ENCODE measurements around the gene GRM7.

The GRM7 gene

GRCh38 chr3:7112523-7113056 is 251.7 kb downstream of the GRM7 start:
- no peak overlapping the region for H3K4me3 ChIP-seq
- no peak overlapping the region for H3K27ac ChIP-seq
- no peak for TF ChIP-seq CTCF (IDR thresholded peaks at IDR 0.05)
- no peak for DNase-seq (ENCODE audit: low spot score)

- no peak for TF ChIP-seq CTCF (IDR thresholded peaks at IDR 0.05)
- H3K4me3 ChIP-seq: no peak overlapping the region
- H3K27ac ChIP-seq: no peak overlapping the region
- no peak for DNase-seq (ENCODE audit: low spot score)
Measured at GRCh38 chr3:7144697-7145308, 283.9 kb downstream of the GRM7 start.

- DNase-seq (ENCODE audit: low spot score): no peak
- Histone ChIP-seq H3K27ac (no peak overlapping the region), H3K4me3 (no peak overlapping the region)
- no peak for TF ChIP-seq CTCF (IDR thresholded peaks at IDR 0.05)
Measured at GRCh38 chr3:7146529-7146928, 285.6 kb downstream of the GRM7 start.

GRCh38 chr3:7158516-7158915 is 297.6 kb downstream of the GRM7 start:
- no peak for DNase-seq (ENCODE audit: low spot score)
- no peak for TF ChIP-seq CTCF (IDR thresholded peaks at IDR 0.05)
- no peak overlapping the region for H3K4me3 ChIP-seq
- no peak overlapping the region for H3K27ac ChIP-seq

GRCh38 chr3:7160689-7161088 is 299.8 kb downstream of the GRM7 start:
- H3K4me3 ChIP-seq: no peak overlapping the region
- no peak for TF ChIP-seq CTCF (IDR thresholded peaks at IDR 0.05)
- DNase-seq (ENCODE audit: low spot score): no peak
- no peak overlapping the region for H3K27ac ChIP-seq

- H3K27ac ChIP-seq: no peak overlapping the region
- H3K4me3 ChIP-seq: no peak overlapping the region
- TF ChIP-seq CTCF (IDR thresholded peaks at IDR 0.05): no peak
- DNase-seq (ENCODE audit: low spot score): no peak
Measured at GRCh38 chr3:7166460-7166859, 305.5 kb downstream of the GRM7 start.

- TF ChIP-seq CTCF (IDR thresholded peaks at IDR 0.05): no peak
- DNase-seq (ENCODE audit: low spot score): no peak
- Histone ChIP-seq H3K4me3 (no peak overlapping the region), H3K27ac (no peak overlapping the region)
Measured at GRCh38 chr3:7171493-7171892, 310.6 kb downstream of the GRM7 start.
